ENCODE measurements around the gene FPR2. TPM values are rescaled to one million over a fixed set of nuclear protein-coding genes. Genes with fewer than 3 reads are reported as not detected.
A peak's percentile ranks its signal among the peaks of the same experiment; 100 is the strongest.
"Not testable (repeated sequence)": the region's sequence is repeated elsewhere in the genome, so short reads cannot be mapped to it uniquely, and the experiment has no call there.

The FPR2 gene
- total and polyA plus RNA-seq, 9 of the 15 experiments (the other 6 are each of a cell fraction or from before 2014, with no cell fraction given) = 0.03 to 0.15 (median 0.07) TPM; not detected in 6

DNA sequence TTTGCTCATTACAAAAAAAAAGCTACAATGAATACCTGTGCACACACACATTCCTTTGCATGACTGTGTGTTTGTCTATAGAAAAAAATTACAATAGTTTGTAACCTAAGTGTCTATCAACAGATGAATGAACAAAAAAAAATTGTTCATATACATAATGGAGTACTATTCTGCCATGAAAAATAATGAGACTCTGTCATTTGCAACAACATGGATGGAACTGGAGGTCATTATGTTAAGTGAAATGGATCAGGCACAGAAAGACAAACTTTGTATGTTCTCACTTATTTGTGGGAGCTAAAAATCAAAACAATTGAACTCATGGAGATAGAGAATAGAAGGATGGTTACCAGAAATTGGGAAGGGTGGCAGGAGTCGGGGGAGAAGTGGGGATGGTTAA, 15.6 kb downstream of the FPR2 start:
- ATAC-seq; FAIRE-seq; DNase-seq (ENCODE audit: extremely low read depth in 1 of 4, low spot score in 3 of 4); H2AFZ ChIP-seq (ENCODE audit: low read depth, low read length); H3K4me3 ChIP-seq; H3K4me2 ChIP-seq (ENCODE audit: insufficient read depth, low read length); H4K20me1 ChIP-seq (replicated peaks; ENCODE audit: control insufficient read depth, insufficient read depth, low read length); BruUV-seq (replicated peaks); H3K9ac ChIP-seq (ENCODE audit: insufficient read depth in 1 of 2, low read depth in 2 of 2, low read length in 2 of 2); H3K9me1 ChIP-seq (ENCODE audit: control insufficient read depth, insufficient read depth, low read length); H3K27ac ChIP-seq (ENCODE audit: extremely low read depth, low read depth, low read length); H3K36me3 ChIP-seq (ENCODE audit: control insufficient read depth, insufficient read depth, low read length); POLR2A ChIA-PET; H3K27me3 ChIP-seq (ENCODE audit: control insufficient read depth in 2 of 2, insufficient read depth in 2 of 2, low read length in 2 of 2); H3K79me2 ChIP-seq (ENCODE audit: control insufficient read depth, insufficient read depth, low read length); H3K9me3 ChIP-seq (replicated peaks; ENCODE audit: control insufficient read depth, insufficient read depth, low read depth, low read length): not testable (repeated sequence)
- TF ChIP-seq RBM25 (IDR thresholded peaks at IDR 0.05; ENCODE audit: low read depth, low read length, severe bottlenecking) = peak; percentile 56
- peak; percentile 52; the same call in 1 of the 2 replicates for TF ChIP-seq BCOR (IDR thresholded peaks at IDR 0.05)
- TF ChIP-seq ZNF146 (CRISPR knock-in tag; IDR thresholded peaks at IDR 0.05; ENCODE audit: unreplicated experiment) = peak; percentile 85
- TF ChIP-seq ZNF507 (tag; conservative IDR thresholded peaks at IDR 0.05) = peak; percentile 34; the same call in 1 of the 2 replicates
- 0 out of 4 replicates have a peak, but pooled peaks have one; percentile 8 to 47 for TF ChIP-seq KDM1A (IDR thresholded peaks at IDR 0.05)
- in situ Hi-C loops (cut with MboI) = loop anchor here (5.0 kb wide), 1 partner anchor 64 kb away; no protein-coding TSS in a partner anchor
- 100% methylated on average over 1 of the region's 1 CpG for WGBS (ENCODE audit: insufficient coverage, low coverage, missing lambda C conversion rate)
- peaks cover 6 to 32% of the 10 kb centered on the region in 2 experiments; a peak in 3 of 5 replicates for H3K4me1 ChIP-seq (replicated peaks in 1 of 2; ENCODE audit: control insufficient read depth in 2 of 2, insufficient read depth in 2 of 2, low read length in 2 of 2)
- CTCF ChIA-PET (ENCODE audit: low intra/inter-chr PET ratio) = interaction anchor here (0.6 kb wide), 1 partner anchor 304 kb away, joined by 3 read pairs; no protein-coding TSS in a partner anchor
- intact Hi-C loops (cut with micrococcal nuclease) = loop anchor here (2.0 to 5.0 kb wide), 2 partner anchors 74 to 116 kb away; no protein-coding TSS in a partner anchor

Data from K562 (cell line).